SK-N-SH (cell line): Measurements from ENCODE around the gene ARHGAP25. TPM values are rescaled to one million over a fixed set of nuclear protein-coding genes. Genes with fewer than 3 reads are reported as not detected.

Source experiments
- CTCF ChIA-PET: fragments of 300-600, 350-600 bp; formaldehyde crosslinking; extraction: SDS; loops from one replicate; lab custom pipeline; 2021; lab: Yijun Ruan, JAX
- POLR2A ChIA-PET: fragments of 350-600 bp; sonication (Branson Sonifier 250); formaldehyde crosslinking; extraction: SDS; loops from one replicate; lab custom pipeline; 2020; ENCODE audit warnings: antibody characterized with exemption, inconsistent platforms; lab: Yijun Ruan, JAX
- DNase-seq: peaks from one replicate; pipeline ENCODE4 v3.0.0; 2012
- H2AFZ ChIP-seq: fragments of 200-600 bp; sonication (generic); 2 replicates; pipeline ENCODE4 v1.8.1; 2016; ENCODE audit warnings: antibody characterized with exemption, mild to moderate bottlenecking, low read depth
- H3F3A ChIP-seq: fragments of 200-600 bp; sonication (generic); replicated peaks from 2 replicates; pipeline ENCODE3; 2016; ENCODE audit warnings: antibody characterized with exemption, mild to moderate bottlenecking; ENCODE audit not compliant: insufficient read depth
- H3K27ac ChIP-seq, 2 experiments: fragments of 200-500 bp in 1 of 2; fragments of 200-600 bp in 1 of 2; sonication (Bioruptor generic) in 1 of 2; sonication (generic), shearing (Covaris generic) in 1 of 2; 2 replicates each; pipeline versions ENCODE4 v1.5.1 to v1.6.1; 2014 to 2016; ENCODE audit warnings: low read depth in 2 of 2, inconsistent platforms in 1 of 2, low read length in 1 of 2, mild to moderate bottlenecking in 1 of 2, mixed read lengths in 1 of 2
- H3K27me3 ChIP-seq: fragments of 200-600 bp; sonication (generic), shearing (Covaris generic); 2 replicates; pipeline ENCODE4 v1.6.1; 2016; ENCODE audit warnings: mixed run types; ENCODE audit not compliant: insufficient read depth
- H3K36me3 ChIP-seq, 2 experiments: fragments of 200-500 bp in 1 of 2; fragments of 200-600 bp in 1 of 2; sonication (Bioruptor generic) in 1 of 2; sonication (generic) in 1 of 2; replicated peaks in 1 of 2; 2 replicates each; pipeline versions ENCODE3 to v1.5.1; 2014 to 2016; ENCODE audit warnings: low read length in 1 of 2, mild to moderate bottlenecking in 1 of 2; ENCODE audit not compliant: insufficient read depth in 2 of 2, control insufficient read depth in 1 of 2
- H3K4me1 ChIP-seq, 2 experiments: fragments of 200-500 bp in 1 of 2; fragments of 200-600 bp in 1 of 2; sonication (Bioruptor generic) in 1 of 2; sonication (generic), shearing (Covaris generic) in 1 of 2; 2 replicates each; pipeline versions ENCODE4 v1.5.1 to v1.6.1; 2014 to 2016; ENCODE audit warnings: low read depth in 1 of 2, low read length in 1 of 2, mixed run types in 1 of 2; ENCODE audit not compliant: insufficient read depth in 2 of 2, control insufficient read depth in 1 of 2
- H3K4me2 ChIP-seq: fragments of 200-600 bp; sonication (generic), shearing (Covaris generic); 2 replicates; pipeline ENCODE4 v1.6.1; 2017; ENCODE audit warnings: mixed run types
- H3K4me3 ChIP-seq, 2 experiments: fragments of 200-500 bp in 1 of 2; fragments of 200-600 bp in 1 of 2; sonication (Bioruptor generic) in 1 of 2; sonication (generic), shearing (Covaris generic) in 1 of 2; 2 replicates each; pipeline versions ENCODE4 v1.5.1 to v1.8.1; 2014 to 2016; ENCODE audit warnings: low read depth in 2 of 2, inconsistent platforms in 1 of 2, low read length in 1 of 2, mild to moderate bottlenecking in 1 of 2, mixed read lengths in 1 of 2, moderate library complexity in 1 of 2
- H3K79me2 ChIP-seq: fragments of 200-600 bp; sonication (generic); 2 replicates; pipeline ENCODE4 v1.8.1; 2017; ENCODE audit warnings: mild to moderate bottlenecking; ENCODE audit not compliant: insufficient read depth
- H3K9ac ChIP-seq: fragments of 200-600 bp; sonication (generic); 2 replicates; pipeline ENCODE4 v1.6.1; 2017; ENCODE audit warnings: mixed run types
- H3K9me2 ChIP-seq: fragments of 200-600 bp; sonication (generic); 2 replicates; pipeline ENCODE4 v1.6.1; 2017; ENCODE audit warnings: mixed run types
- H3K9me3 ChIP-seq: fragments of 200-600 bp; sonication (generic); 2 replicates; pipeline ENCODE4 v1.6.1; 2017; ENCODE audit warnings: mixed run types, mild to moderate bottlenecking, moderate library complexity
- H4K20me1 ChIP-seq: fragments of 200-600 bp; sonication (generic); 2 replicates; pipeline ENCODE4 v1.6.1; 2017; ENCODE audit warnings: mild to moderate bottlenecking, mixed run types; ENCODE audit not compliant: insufficient read depth
- CHD2 ChIP-seq: fragments of 150-350 bp; IDR thresholded peaks from 2 replicates; pipeline ENCODE4 v1.6.1; 2018; ENCODE audit warnings: low read length; ENCODE audit not compliant: partially characterized antibody
- EP300 ChIP-seq, 2 experiments: IDR thresholded peaks; 2 replicates each; pipeline versions ENCODE4 v1.4.0 to v1.6.1; 2012; ENCODE audit warnings: borderline replicate concordance in 1 of 2, low read depth in 1 of 2, low read length in 1 of 2
- FOSL2 ChIP-seq: IDR thresholded peaks from 2 replicates; pipeline ENCODE4 v1.4.0; 2012; ENCODE audit warnings: low read depth, mild to moderate bottlenecking, moderate library complexity, borderline replicate concordance
- FOXJ3 ChIP-seq: sonication (generic); formaldehyde crosslinking; IDR thresholded peaks from 2 replicates; pipeline ENCODE4 v1.5.1; 2020; ENCODE audit warnings: mild to moderate bottlenecking, missing genetic modification reagents
- GABPA ChIP-seq: IDR thresholded peaks from 2 replicates; pipeline ENCODE4 v1.4.0; 2012; ENCODE audit warnings: low read depth, mild to moderate bottlenecking
- GATA2 ChIP-seq: sonication (generic); formaldehyde crosslinking; IDR thresholded peaks from 2 replicates; pipeline ENCODE4 v1.5.0; 2020; ENCODE audit warnings: mild to moderate bottlenecking, missing genetic modification reagents
- MEF2A ChIP-seq: IDR thresholded peaks from 2 replicates; pipeline ENCODE4 v1.4.0; 2012; ENCODE audit warnings: low read depth, borderline replicate concordance
- NFIC ChIP-seq: IDR thresholded peaks from 2 replicates; pipeline ENCODE4 v1.4.0; 2012; ENCODE audit warnings: borderline replicate concordance
- NRF1 ChIP-seq: IDR thresholded peaks from 2 replicates; pipeline ENCODE4 v1.6.1; 2012; ENCODE audit warnings: low read depth, mild to moderate bottlenecking, low read length
- RXRA ChIP-seq: IDR thresholded peaks from 2 replicates; pipeline ENCODE4 v1.4.0; 2012; ENCODE audit warnings: low read depth, mild to moderate bottlenecking, borderline replicate concordance
- SIN3A ChIP-seq: IDR thresholded peaks from 2 replicates; pipeline ENCODE4 v1.6.1; 2012; ENCODE audit warnings: low read depth, mild to moderate bottlenecking, low read length, moderate library complexity, borderline replicate concordance
- SMC3 ChIP-seq: IDR thresholded peaks from 2 replicates; pipeline ENCODE4 v1.6.1; 2012; ENCODE audit warnings: low read depth, low read length, improper control_type of control experiment
- TAF1 ChIP-seq: IDR thresholded peaks from 2 replicates; pipeline ENCODE4 v1.6.1; 2012; ENCODE audit warnings: low read depth, mild to moderate bottlenecking, low read length, moderate library complexity, borderline replicate concordance
- TCF12 ChIP-seq: IDR thresholded peaks from 2 replicates; pipeline ENCODE4 v1.4.0; 2012
- WGBS: methylation state at CpG from one replicate; pipeline ENCODE4 v1.1.6; 2017; ENCODE audit warnings: low lambda C conversion rate; 5-methylcytosine and 5-hydroxymethylcytosine counted together
- polyA plus RNA-seq, 3 experiments: library from polyadenylated mRNA; depleted of rRNA; stranded (reverse); fragments of >200 nt; gene quantifications; 2 replicates each; pipeline ENCODE4 v1.2.3, GENCODE V29; 2012
- TF ChIP-seq, protein P1 (sequence below): IDR thresholded peaks from 2 replicates; pipeline ENCODE4 v1.4.0; 2012; ENCODE audit warnings: low read depth, borderline replicate concordance
- TF ChIP-seq, protein P2 (sequence below): IDR thresholded peaks from 2 replicates; pipeline ENCODE4; 2012
- TF ChIP-seq, protein P3 (sequence below): IDR thresholded peaks from 2 replicates; pipeline ENCODE4 v1.4.0; 2012; ENCODE audit warnings: low read depth, borderline replicate concordance
- TF ChIP-seq, protein P4 (sequence below): IDR thresholded peaks from 2 replicates; pipeline ENCODE4 v1.6.1; 2012; ENCODE audit warnings: mild to moderate bottlenecking, low read depth, low read length, moderate library complexity
- TF ChIP-seq, protein P5 (sequence below): IDR thresholded peaks from 2 replicates; pipeline ENCODE4 v1.4.0; 2012; ENCODE audit warnings: low read depth

The ARHGAP25 gene
- polyA plus RNA-seq, 1 of the 3 experiments (the other 2 are of a cell fraction), result not detected

DNA sequence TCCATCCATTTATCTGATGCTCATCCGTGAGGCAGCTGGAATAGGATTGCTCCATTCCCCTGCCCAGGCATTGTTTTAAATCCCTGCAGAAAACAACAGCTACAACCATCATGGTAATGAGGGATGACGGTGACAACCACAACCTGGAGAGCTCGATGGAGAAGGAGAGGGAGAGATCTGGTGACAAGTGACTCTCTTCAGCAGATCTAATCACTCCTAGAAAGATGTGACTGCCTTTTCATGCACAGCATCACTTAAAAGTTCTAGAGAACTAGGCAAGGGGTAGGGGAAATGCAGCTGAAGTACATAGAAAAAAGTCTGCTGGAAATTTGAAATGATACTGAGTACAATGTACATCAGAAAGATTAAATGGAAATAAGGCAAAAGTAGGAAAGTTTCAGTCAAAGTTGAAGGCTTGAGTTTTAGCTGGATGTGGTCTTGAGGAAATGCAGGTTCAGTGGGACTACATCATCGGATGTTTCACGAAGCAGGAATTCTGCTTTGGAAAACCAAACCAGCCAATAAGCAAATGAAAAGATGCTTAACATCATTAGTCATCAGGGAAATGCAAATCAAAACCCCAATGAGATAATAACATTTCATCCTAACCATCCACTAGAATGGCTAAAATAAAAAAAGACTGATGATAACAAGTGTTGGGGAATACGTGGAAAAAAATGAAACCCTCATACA lies 6.8 kb upstream of the ARHGAP25 start:
- Histone ChIP-seq H3F3A (no peaks in the 10 kb centered on the region), H3K27ac (no peak overlapping the region), H2AFZ (no peak overlapping the region), H3K9me3 (no peaks in the 10 kb centered on the region), H3K4me1 (no peaks in the 10 kb centered on the region), H3K4me3 (no peak overlapping the region)
- WGBS, result 50% methylated on average over 6 of the region's 6 CpGs
- TF ChIP-seq EP300 (IDR thresholded peaks at IDR 0.05; ENCODE audit: borderline replicate concordance in 1 of 2, low read depth in 1 of 2, low read length in 1 of 2) (no peak), FOXJ3 (CRISPR knock-in tag) (no peak), CHD2 (no peak), GATA2 (no peak), TAF1 (no peak), TCF12 (no peak), NFIC (no peak), RXRA (no peak), NRF1 (no peak), SIN3A (no peak), FOSL2 (no peak), GABPA (no peak), MEF2A (no peak), SMC3 (no peak)
- TF ChIP-seq, protein P1, sequence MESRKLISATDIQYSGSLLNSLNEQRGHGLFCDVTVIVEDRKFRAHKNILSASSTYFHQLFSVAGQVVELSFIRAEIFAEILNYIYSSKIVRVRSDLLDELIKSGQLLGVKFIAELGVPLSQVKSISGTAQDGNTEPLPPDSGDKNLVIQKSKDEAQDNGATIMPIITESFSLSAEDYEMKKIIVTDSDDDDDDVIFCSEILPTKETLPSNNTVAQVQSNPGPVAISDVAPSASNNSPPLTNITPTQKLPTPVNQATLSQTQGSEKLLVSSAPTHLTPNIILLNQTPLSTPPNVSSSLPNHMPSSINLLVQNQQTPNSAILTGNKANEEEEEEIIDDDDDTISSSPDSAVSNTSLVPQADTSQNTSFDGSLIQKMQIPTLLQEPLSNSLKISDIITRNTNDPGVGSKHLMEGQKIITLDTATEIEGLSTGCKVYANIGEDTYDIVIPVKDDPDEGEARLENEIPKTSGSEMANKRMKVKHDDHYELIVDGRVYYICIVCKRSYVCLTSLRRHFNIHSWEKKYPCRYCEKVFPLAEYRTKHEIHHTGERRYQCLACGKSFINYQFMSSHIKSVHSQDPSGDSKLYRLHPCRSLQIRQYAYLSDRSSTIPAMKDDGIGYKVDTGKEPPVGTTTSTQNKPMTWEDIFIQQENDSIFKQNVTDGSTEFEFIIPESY, result no peak
- TF ChIP-seq, protein P2, sequence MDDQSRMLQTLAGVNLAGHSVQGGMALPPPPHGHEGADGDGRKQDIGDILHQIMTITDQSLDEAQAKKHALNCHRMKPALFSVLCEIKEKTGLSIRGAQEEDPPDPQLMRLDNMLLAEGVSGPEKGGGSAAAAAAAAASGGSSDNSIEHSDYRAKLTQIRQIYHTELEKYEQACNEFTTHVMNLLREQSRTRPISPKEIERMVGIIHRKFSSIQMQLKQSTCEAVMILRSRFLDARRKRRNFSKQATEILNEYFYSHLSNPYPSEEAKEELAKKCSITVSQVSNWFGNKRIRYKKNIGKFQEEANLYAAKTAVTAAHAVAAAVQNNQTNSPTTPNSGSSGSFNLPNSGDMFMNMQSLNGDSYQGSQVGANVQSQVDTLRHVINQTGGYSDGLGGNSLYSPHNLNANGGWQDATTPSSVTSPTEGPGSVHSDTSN, result no peak
- TF ChIP-seq, protein P3, sequence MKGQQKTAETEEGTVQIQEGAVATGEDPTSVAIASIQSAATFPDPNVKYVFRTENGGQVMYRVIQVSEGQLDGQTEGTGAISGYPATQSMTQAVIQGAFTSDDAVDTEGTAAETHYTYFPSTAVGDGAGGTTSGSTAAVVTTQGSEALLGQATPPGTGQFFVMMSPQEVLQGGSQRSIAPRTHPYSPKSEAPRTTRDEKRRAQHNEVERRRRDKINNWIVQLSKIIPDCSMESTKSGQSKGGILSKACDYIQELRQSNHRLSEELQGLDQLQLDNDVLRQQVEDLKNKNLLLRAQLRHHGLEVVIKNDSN, result no peak
- TF ChIP-seq, protein P4, sequence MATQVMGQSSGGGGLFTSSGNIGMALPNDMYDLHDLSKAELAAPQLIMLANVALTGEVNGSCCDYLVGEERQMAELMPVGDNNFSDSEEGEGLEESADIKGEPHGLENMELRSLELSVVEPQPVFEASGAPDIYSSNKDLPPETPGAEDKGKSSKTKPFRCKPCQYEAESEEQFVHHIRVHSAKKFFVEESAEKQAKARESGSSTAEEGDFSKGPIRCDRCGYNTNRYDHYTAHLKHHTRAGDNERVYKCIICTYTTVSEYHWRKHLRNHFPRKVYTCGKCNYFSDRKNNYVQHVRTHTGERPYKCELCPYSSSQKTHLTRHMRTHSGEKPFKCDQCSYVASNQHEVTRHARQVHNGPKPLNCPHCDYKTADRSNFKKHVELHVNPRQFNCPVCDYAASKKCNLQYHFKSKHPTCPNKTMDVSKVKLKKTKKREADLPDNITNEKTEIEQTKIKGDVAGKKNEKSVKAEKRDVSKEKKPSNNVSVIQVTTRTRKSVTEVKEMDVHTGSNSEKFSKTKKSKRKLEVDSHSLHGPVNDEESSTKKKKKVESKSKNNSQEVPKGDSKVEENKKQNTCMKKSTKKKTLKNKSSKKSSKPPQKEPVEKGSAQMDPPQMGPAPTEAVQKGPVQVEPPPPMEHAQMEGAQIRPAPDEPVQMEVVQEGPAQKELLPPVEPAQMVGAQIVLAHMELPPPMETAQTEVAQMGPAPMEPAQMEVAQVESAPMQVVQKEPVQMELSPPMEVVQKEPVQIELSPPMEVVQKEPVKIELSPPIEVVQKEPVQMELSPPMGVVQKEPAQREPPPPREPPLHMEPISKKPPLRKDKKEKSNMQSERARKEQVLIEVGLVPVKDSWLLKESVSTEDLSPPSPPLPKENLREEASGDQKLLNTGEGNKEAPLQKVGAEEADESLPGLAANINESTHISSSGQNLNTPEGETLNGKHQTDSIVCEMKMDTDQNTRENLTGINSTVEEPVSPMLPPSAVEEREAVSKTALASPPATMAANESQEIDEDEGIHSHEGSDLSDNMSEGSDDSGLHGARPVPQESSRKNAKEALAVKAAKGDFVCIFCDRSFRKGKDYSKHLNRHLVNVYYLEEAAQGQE, result no peak
- TF ChIP-seq, protein P5, sequence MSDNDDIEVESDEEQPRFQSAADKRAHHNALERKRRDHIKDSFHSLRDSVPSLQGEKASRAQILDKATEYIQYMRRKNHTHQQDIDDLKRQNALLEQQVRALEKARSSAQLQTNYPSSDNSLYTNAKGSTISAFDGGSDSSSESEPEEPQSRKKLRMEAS, result no peak
- TF ChIP-seq, all 33 proteins: peak for 0
- no peaks in the 10 kb centered on the region for H3K27me3 ChIP-seq
- no peak overlapping the region for H3K9ac ChIP-seq
- no peaks in the 10 kb centered on the region for H4K20me1 ChIP-seq
- H3K4me2 ChIP-seq, result no peak overlapping the region
- CTCF ChIA-PET, result interaction anchor here (1.2 to 1.8 kb wide), 2 partner anchors 12 to 197 kb away, joined by 3 to 9 read pairs; no protein-coding TSS in a partner anchor
- no peak for DNase-seq
- POLR2A ChIA-PET, result no interaction called here
- no peaks in the 10 kb centered on the region for H3K36me3 ChIP-seq
- H3K79me2 ChIP-seq, result no peaks in the 10 kb centered on the region
- no peaks in the 10 kb centered on the region for H3K9me2 ChIP-seq
